ENCODE results near the gene RNU6-9. TPM values are rescaled to one million over a fixed set of nuclear protein-coding genes. Genes with fewer than 3 reads are reported as not detected.

RNU6-9 gene
- total and polyA plus RNA-seq, 2 of the 13 experiments (the other 11 are each of a cell fraction or from before 2014, with no cell fraction given), result under 0.01 TPM; not detected in 1

DNA sequence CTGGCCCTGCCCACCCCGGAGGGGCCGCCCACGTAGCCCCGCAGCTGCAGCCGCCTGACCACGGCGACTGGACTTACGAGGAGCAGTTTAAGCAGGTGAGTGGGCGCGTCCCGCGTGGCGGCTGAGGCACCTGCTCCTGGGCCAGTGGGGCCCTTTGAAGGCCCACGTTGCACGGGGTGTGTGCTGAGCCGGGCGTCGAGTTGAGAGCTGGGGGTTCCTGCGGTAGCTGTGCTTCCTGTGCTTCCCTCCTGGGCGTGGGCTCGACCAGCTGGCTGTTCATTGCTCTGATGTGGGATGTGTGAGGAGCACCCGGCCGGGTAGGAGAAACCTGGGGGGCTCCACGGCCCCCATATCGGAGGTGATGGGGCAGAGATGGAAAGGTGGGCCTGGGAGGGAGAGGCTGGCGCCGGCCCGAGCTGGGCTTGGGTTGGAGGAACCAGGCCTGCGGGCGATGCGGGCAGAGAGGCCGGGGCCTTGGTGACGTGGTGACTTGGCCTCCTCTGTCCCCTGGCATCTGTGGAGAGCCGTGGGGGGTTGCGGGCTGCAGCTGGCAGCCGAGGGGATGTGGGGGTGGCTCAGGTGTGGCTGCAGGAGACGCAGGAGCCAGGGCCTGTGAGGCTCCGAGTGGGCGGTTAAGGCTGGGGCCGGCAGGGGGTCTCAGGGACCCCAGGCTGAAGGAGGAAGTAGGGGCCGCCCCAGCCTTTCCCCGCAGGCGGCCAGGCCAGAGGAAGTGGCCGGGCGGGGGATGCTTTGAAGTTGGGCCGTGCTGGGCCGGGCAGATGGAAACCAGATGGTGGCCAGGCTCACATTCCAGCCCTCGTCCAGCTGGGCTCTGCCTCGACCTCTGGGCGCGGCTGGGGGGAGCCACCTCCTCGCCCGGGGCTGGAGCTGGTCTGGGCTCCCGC is 39.6 kb downstream of the RNU6-9 start (continued):
- TF ChIP-seq, protein P1, sequence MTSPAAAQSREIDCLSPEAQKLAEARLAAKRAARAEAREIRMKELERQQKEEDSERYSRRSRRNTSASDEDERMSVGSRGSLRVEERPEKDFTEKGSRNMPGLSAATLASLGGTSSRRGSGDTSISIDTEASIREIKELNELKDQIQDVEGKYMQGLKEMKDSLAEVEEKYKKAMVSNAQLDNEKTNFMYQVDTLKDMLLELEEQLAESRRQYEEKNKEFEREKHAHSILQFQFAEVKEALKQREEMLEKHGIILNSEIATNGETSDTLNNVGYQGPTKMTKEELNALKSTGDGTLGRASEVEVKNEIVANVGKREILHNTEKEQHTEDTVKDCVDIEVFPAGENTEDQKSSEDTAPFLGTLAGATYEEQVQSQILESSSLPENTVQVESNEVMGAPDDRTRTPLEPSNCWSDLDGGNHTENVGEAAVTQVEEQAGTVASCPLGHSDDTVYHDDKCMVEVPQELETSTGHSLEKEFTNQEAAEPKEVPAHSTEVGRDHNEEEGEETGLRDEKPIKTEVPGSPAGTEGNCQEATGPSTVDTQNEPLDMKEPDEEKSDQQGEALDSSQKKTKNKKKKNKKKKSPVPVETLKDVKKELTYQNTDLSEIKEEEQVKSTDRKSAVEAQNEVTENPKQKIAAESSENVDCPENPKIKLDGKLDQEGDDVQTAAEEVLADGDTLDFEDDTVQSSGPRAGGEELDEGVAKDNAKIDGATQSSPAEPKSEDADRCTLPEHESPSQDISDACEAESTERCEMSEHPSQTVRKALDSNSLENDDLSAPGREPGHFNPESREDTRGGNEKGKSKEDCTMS (CRISPR knock-in tag; conservative IDR thresholded peaks at IDR 0.05), result no peak
- peak; percentile 90 for TF ChIP-seq TEAD3 (CRISPR knock-in tag; optimal IDR thresholded peaks at IDR 0.05; ENCODE audit: borderline replicate concordance)
- TF ChIP-seq, protein P2, sequence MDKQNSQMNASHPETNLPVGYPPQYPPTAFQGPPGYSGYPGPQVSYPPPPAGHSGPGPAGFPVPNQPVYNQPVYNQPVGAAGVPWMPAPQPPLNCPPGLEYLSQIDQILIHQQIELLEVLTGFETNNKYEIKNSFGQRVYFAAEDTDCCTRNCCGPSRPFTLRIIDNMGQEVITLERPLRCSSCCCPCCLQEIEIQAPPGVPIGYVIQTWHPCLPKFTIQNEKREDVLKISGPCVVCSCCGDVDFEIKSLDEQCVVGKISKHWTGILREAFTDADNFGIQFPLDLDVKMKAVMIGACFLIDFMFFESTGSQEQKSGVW (CRISPR knock-in tag; IDR thresholded peaks at IDR 0.05; ENCODE audit: borderline replicate concordance), result no peak
- TF ChIP-seq, protein P3, sequence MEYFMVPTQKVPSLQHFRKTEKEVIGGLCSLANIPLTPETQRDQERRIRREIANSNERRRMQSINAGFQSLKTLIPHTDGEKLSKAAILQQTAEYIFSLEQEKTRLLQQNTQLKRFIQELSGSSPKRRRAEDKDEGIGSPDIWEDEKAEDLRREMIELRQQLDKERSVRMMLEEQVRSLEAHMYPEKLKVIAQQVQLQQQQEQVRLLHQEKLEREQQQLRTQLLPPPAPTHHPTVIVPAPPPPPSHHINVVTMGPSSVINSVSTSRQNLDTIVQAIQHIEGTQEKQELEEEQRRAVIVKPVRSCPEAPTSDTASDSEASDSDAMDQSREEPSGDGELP (IDR thresholded peaks at IDR 0.05; ENCODE audit: borderline replicate concordance, low read depth), result peak; percentile 94; the same call in 1 of the 2 replicates
- TF ChIP-seq ZNF557 (CRISPR knock-in tag; IDR thresholded peaks at IDR 0.05), result no peak
- TF ChIP-seq GABPA (IDR thresholded peaks at IDR 0.05; ENCODE audit: low read depth, low read length), result no peak
- peak; percentile 16; the same call in 1 of the 2 replicates for TF ChIP-seq GABPA (CRISPR knock-in tag; IDR thresholded peaks at IDR 0.05; ENCODE audit: low read depth)
- TF ChIP-seq ZBTB7A (CRISPR knock-in tag; IDR thresholded peaks at IDR 0.05), result peak; percentile 73
- TF ChIP-seq ZBTB38 (CRISPR knock-in tag; IDR thresholded peaks at IDR 0.05), result peak; percentile 91
- peak; percentile 20; the same call in 1 of the 2 replicates for TF ChIP-seq NFKB2 (CRISPR knock-in tag; IDR thresholded peaks at IDR 0.05; ENCODE audit: borderline replicate concordance)
- peak; percentile 27 for TF ChIP-seq XRCC5 (optimal IDR thresholded peaks at IDR 0.05; ENCODE audit: low read length)
- TF ChIP-seq ZFX (CRISPR knock-in tag; IDR thresholded peaks at IDR 0.05; ENCODE audit: low read depth), result peak; percentile 50
- no peak for TF ChIP-seq MAZ (IDR thresholded peaks at IDR 0.05; ENCODE audit: borderline replicate concordance, low read depth, low read length)
- TF ChIP-seq MAZ (CRISPR knock-in tag; IDR thresholded peaks at IDR 0.05; ENCODE audit: low read depth), result no peak
- TF ChIP-seq PCBP1 (IDR thresholded peaks at IDR 0.05; ENCODE audit: borderline replicate concordance, low read depth, low read length), result peak; percentile 53; the same call in 1 of the 2 replicates
- TF ChIP-seq ELF3 (CRISPR knock-in tag; IDR thresholded peaks at IDR 0.05), result peak; percentile 42; the same call in 1 of the 2 replicates
- TF ChIP-seq, protein P4, sequence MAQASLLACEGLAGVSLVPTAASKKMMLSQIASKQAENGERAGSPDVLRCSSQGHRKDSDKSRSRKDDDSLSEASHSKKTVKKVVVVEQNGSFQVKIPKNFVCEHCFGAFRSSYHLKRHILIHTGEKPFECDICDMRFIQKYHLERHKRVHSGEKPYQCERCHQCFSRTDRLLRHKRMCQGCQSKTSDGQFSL (CRISPR knock-in tag; IDR thresholded peaks at IDR 0.05), result 0 out of 2 replicates have a peak, but pooled peaks have one; percentile 35
- TF ChIP-seq, protein P5, sequence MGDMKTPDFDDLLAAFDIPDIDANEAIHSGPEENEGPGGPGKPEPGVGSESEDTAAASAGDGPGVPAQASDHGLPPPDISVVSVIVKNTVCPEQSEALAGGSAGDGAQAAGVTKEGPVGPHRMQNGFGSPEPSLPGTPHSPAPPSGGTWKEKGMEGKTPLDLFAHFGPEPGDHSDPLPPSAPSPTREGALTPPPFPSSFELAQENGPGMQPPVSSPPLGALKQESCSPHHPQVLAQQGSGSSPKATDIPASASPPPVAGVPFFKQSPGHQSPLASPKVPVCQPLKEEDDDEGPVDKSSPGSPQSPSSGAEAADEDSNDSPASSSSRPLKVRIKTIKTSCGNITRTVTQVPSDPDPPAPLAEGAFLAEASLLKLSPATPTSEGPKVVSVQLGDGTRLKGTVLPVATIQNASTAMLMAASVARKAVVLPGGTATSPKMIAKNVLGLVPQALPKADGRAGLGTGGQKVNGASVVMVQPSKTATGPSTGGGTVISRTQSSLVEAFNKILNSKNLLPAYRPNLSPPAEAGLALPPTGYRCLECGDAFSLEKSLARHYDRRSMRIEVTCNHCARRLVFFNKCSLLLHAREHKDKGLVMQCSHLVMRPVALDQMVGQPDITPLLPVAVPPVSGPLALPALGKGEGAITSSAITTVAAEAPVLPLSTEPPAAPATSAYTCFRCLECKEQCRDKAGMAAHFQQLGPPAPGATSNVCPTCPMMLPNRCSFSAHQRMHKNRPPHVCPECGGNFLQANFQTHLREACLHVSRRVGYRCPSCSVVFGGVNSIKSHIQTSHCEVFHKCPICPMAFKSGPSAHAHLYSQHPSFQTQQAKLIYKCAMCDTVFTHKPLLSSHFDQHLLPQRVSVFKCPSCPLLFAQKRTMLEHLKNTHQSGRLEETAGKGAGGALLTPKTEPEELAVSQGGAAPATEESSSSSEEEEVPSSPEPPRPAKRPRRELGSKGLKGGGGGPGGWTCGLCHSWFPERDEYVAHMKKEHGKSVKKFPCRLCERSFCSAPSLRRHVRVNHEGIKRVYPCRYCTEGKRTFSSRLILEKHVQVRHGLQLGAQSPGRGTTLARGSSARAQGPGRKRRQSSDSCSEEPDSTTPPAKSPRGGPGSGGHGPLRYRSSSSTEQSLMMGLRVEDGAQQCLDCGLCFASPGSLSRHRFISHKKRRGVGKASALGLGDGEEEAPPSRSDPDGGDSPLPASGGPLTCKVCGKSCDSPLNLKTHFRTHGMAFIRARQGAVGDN (CRISPR knock-in tag; IDR thresholded peaks at IDR 0.05), result peak; percentile 85
- no peak for TF ChIP-seq RBM39 (IDR thresholded peaks at IDR 0.05; ENCODE audit: low read depth, low read length, poor library complexity, severe bottlenecking)
- peak; percentile 34; the same call in 1 of the 2 replicates for TF ChIP-seq ERF (CRISPR knock-in tag; IDR thresholded peaks at IDR 0.05)

Measured in HepG2 (cell line).